H9 (cell line): ENCODE data around the gene CPEB2. TPM values are rescaled to one million over a fixed set of nuclear protein-coding genes. Genes with fewer than 3 reads are reported as not detected.

ENCODE experiments used
- DNase-seq: peaks from one replicate; pipeline ENCODE4 v3.0.0-alpha.2; 2017
- H2AFZ ChIP-seq: one replicate; pipeline ENCODE4 v1.6.1; 2013; ENCODE audit warnings: mild to moderate bottlenecking, low read length, control low read depth, moderate library complexity
- H2AK5ac ChIP-seq: 2 replicates; pipeline ENCODE4 v1.6.1; 2013; ENCODE audit warnings: low read length, control low read depth, mixed read lengths; ENCODE audit not compliant: insufficient read length
- H2BK120ac ChIP-seq: one replicate; pipeline ENCODE4 v1.6.1; 2013; ENCODE audit warnings: low read depth, mild to moderate bottlenecking, low read length, control low read depth, inconsistent platforms; ENCODE audit not compliant: poor library complexity, severe bottlenecking
- H2BK12ac ChIP-seq: 2 replicates; pipeline ENCODE4 v1.6.1; 2013; ENCODE audit warnings: low read length, control low read depth, mixed read lengths, low read depth; ENCODE audit not compliant: insufficient read length
- H2BK15ac ChIP-seq: 2 replicates; pipeline ENCODE4 v1.6.1; 2013; ENCODE audit warnings: low read depth, low read length, control low read depth
- H2BK20ac ChIP-seq: one replicate; pipeline ENCODE4 v1.6.1; 2013; ENCODE audit warnings: low read depth, mild to moderate bottlenecking, low read length, control low read depth, inconsistent platforms; ENCODE audit not compliant: poor library complexity, severe bottlenecking
- H2BK5ac ChIP-seq: 2 replicates; pipeline ENCODE4 v1.6.1; 2013; ENCODE audit warnings: low read length, control low read depth, mixed read lengths; ENCODE audit not compliant: insufficient read length
- H3K14ac ChIP-seq: 2 replicates; pipeline ENCODE4 v1.6.1; 2013; ENCODE audit warnings: low read length, control low read depth; ENCODE audit not compliant: insufficient read depth
- H3K18ac ChIP-seq: 2 replicates; pipeline ENCODE4 v1.6.1; 2013; ENCODE audit warnings: low read depth, mild to moderate bottlenecking, mixed read lengths, low read length, control low read depth; ENCODE audit not compliant: insufficient read length
- H3K23ac ChIP-seq: 2 replicates; pipeline ENCODE4 v1.6.1; 2013; ENCODE audit warnings: low read length, control low read depth, mixed read lengths, low read depth; ENCODE audit not compliant: insufficient read length
- H3K23me2 ChIP-seq: 2 replicates; pipeline ENCODE4 v1.6.1; 2013; ENCODE audit warnings: low read depth, mild to moderate bottlenecking, mixed read lengths, low read length, control low read depth; ENCODE audit not compliant: insufficient read length, poor library complexity, severe bottlenecking
- H3K27ac ChIP-seq: 2 replicates; pipeline ENCODE4 v1.5.1; 2013; ENCODE audit warnings: low read length, control low read depth, mixed read lengths, low read depth; ENCODE audit not compliant: insufficient read length
- H3K27me3 ChIP-seq: 2 replicates; pipeline ENCODE4 v1.6.1; 2013; ENCODE audit warnings: low read length, control low read depth, inconsistent platforms; ENCODE audit not compliant: insufficient read depth
- H3K4ac ChIP-seq: 2 replicates; pipeline ENCODE4 v1.6.1; 2013; ENCODE audit warnings: low read depth, mild to moderate bottlenecking, control low read depth, inconsistent platforms, low read length, moderate library complexity
- H3K4me1 ChIP-seq: 2 replicates; pipeline ENCODE4 v1.6.1; 2013; ENCODE audit warnings: low read length, control low read depth, inconsistent platforms; ENCODE audit not compliant: insufficient read depth
- H3K4me2 ChIP-seq: 2 replicates; pipeline ENCODE4 v1.6.1; 2013; ENCODE audit warnings: low read length, control low read depth, mixed read lengths; ENCODE audit not compliant: insufficient read length, insufficient read depth
- H3K56ac ChIP-seq: 2 replicates; pipeline ENCODE4 v1.6.1; 2013; ENCODE audit warnings: low read depth, mild to moderate bottlenecking, mixed read lengths, low read length, control low read depth; ENCODE audit not compliant: insufficient read length
- H3K79me1 ChIP-seq: 2 replicates; pipeline ENCODE4 v1.6.1; 2013; ENCODE audit warnings: low read depth, mild to moderate bottlenecking, moderate library complexity, low read length, control low read depth, inconsistent platforms; ENCODE audit not compliant: insufficient read depth, poor library complexity, severe bottlenecking
- H3K79me2 ChIP-seq: 2 replicates; pipeline ENCODE4 v1.6.1; 2013; ENCODE audit warnings: low read length, control low read depth, inconsistent platforms; ENCODE audit not compliant: insufficient read depth
- H3K9ac ChIP-seq: 2 replicates; pipeline ENCODE4 v1.6.1; 2013; ENCODE audit warnings: low read length, control low read depth, mixed read lengths; ENCODE audit not compliant: insufficient read length; ENCODE audit errors: extremely low read depth
- H3K9me3 ChIP-seq: one replicate; pipeline ENCODE4 v1.6.1; 2013; ENCODE audit warnings: low read depth, low read length, inconsistent platforms; ENCODE audit not compliant: control insufficient read depth
- H3T11ph ChIP-seq: one replicate; pipeline ENCODE4 v1.6.1; 2013; ENCODE audit warnings: mild to moderate bottlenecking, low read length, control low read depth, inconsistent platforms
- H4K20me1 ChIP-seq: one replicate; pipeline ENCODE4 v1.6.1; 2013; ENCODE audit not compliant: control insufficient read depth, insufficient read length, insufficient read depth
- H4K5ac ChIP-seq: 2 replicates; pipeline ENCODE4 v1.6.1; 2013; ENCODE audit warnings: low read depth, mild to moderate bottlenecking, mixed read lengths, low read length, control low read depth; ENCODE audit not compliant: insufficient read length
- H4K8ac ChIP-seq: replicated peaks from 2 replicates; pipeline ENCODE4 v1.6.1; 2013; ENCODE audit warnings: low read length, control low read depth, mixed read lengths, low read depth; ENCODE audit not compliant: insufficient read length
- H4K91ac ChIP-seq: 2 replicates; pipeline ENCODE4 v1.6.1; 2013; ENCODE audit warnings: low read depth, mild to moderate bottlenecking, moderate library complexity, mixed read lengths, low read length, control low read depth; ENCODE audit not compliant: insufficient read length
- H3K27ac Mint-ChIP-seq, 3 experiments: 2 replicates in 2 of 3; 3 replicates in 1 of 3; pipeline ENCODE4 v1.8.0; 2020 to 2021; ENCODE audit warnings: mixed read lengths in 3 of 3, mild to moderate bottlenecking in 1 of 3, moderate library complexity in 1 of 3
- H3K27me3 Mint-ChIP-seq: 2 replicates; pipeline ENCODE4 v1.8.0; 2021; ENCODE audit warnings: low read depth, mild to moderate bottlenecking, moderate library complexity, mixed read lengths
- H3K36me3 Mint-ChIP-seq, 3 experiments: 2 replicates in 2 of 3; 3 replicates in 1 of 3; pipeline ENCODE4 v1.8.0; 2020 to 2021; ENCODE audit warnings: low read depth in 3 of 3, mixed read lengths in 3 of 3; ENCODE audit not compliant: insufficient read depth in 1 of 3
- H3K4me1 Mint-ChIP-seq, 2 experiments: 2 replicates each; pipeline ENCODE4 v1.8.0; 2020; ENCODE audit warnings: mixed read lengths in 2 of 2
- H3K4me3 Mint-ChIP-seq, 2 experiments: 2 replicates in 1 of 2; 3 replicates in 1 of 2; pipeline ENCODE4 v1.8.0; 2020 to 2021; ENCODE audit warnings: mild to moderate bottlenecking in 2 of 2, mixed read lengths in 2 of 2, moderate library complexity in 1 of 2
- H3K9me3 Mint-ChIP-seq, 2 experiments: 2 replicates in 1 of 2; 3 replicates in 1 of 2; pipeline ENCODE4 v1.8.0; 2020; ENCODE audit warnings: mild to moderate bottlenecking in 2 of 2, mixed read lengths in 2 of 2, moderate library complexity in 1 of 2
- CTCF ChIP-seq: fragments of 200-600 bp; sonication (generic); conservative IDR thresholded peaks from 3 replicates; pipeline ENCODE4 v1.8.0; 2021; ENCODE audit warnings: antibody characterized with exemption, mild to moderate bottlenecking
- WGBS: extraction: QIAGEN DNeasy Blood & Tissue Kit; methylation state at CpG from one replicate; pipeline ENCODE4 v1.1.7; 2013; ENCODE audit warnings: missing lambda C conversion rate, low lambda C conversion rate, mixed read lengths; ENCODE audit not compliant: insufficient read length; ENCODE audit errors: extremely low coverage; 5-methylcytosine and 5-hydroxymethylcytosine counted together
- total RNA-seq: library from RNA; stranded (reverse); gene quantifications from 2 replicates; pipeline ENCODE4 v1.2.1, GENCODE V29; 2021

CPEB2 gene
- total RNA-seq, 1 experiment from 2014 or later = 1.8 TPM

DNA sequence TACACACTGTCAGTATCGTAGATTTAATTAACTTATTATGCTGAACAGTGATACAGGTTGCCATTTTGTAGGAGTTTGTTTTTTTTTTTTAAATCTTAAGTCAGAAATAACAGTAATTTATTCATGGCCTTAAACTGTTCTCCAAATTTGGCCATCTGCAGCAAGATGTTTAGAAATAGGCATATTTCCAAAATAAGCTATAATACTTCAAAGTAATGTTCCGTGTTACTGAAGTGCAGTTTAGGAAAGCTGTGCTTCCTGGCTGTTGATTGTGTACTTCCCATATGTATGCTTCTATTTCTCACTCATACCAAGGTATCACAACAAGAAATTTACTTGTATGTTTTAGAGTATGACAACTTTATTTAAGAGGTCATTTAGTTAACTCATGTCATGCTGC is 28.9 kb downstream of the CPEB2 start:
- DNase-seq = no peak
- H2BK20ac ChIP-seq = no peak overlapping the region
- no peaks in the 10 kb centered on the region for H3K9me3 ChIP-seq
- H2BK15ac ChIP-seq = no peak overlapping the region
- H3T11ph ChIP-seq = no peak overlapping the region
- no peak overlapping the region for H3K4ac ChIP-seq
- no peak overlapping the region for H3K27ac Mint-ChIP-seq
- no peak overlapping the region for H2AK5ac ChIP-seq
- H3K4me1 ChIP-seq = no peaks in the 10 kb centered on the region
- no peak overlapping the region for H3K4me2 ChIP-seq
- no peak overlapping the region for H3K27ac ChIP-seq
- no CpG with 5 or more reads among the region's 2 CpGs for WGBS
- no peak overlapping the region for H3K56ac ChIP-seq
- no peak overlapping the region for H4K91ac ChIP-seq
- no peaks in the 10 kb centered on the region for H3K27me3 ChIP-seq
- H3K23me2 ChIP-seq = no peaks in the 10 kb centered on the region
- H3K9me3 Mint-ChIP-seq = peaks cover 0 to 4% of the 10 kb centered on the region in 2 experiments; a peak in 2 of 5 replicates
- H4K20me1 ChIP-seq = no peaks in the 10 kb centered on the region
- H3K18ac ChIP-seq = no peak overlapping the region
- H3K4me1 Mint-ChIP-seq = peaks cover 0 to 7% of the 10 kb centered on the region in 2 experiments; a peak in 3 of 4 replicates
- H4K8ac ChIP-seq = no peak overlapping the region
- H3K79me1 ChIP-seq = no peaks in the 10 kb centered on the region
- H3K79me2 ChIP-seq = no peaks in the 10 kb centered on the region
- no peak overlapping the region for H4K5ac ChIP-seq
- H3K27me3 Mint-ChIP-seq = no peaks in the 10 kb centered on the region
- peaks cover 5 to 21% (median 18%) of the 10 kb centered on the region in 3 experiments; a peak in 5 of 7 replicates for H3K36me3 Mint-ChIP-seq
- no peak overlapping the region for H3K4me3 Mint-ChIP-seq
- no peak overlapping the region for H3K14ac ChIP-seq
- H2BK120ac ChIP-seq = no peak overlapping the region
- H3K9ac ChIP-seq = no peak overlapping the region
- H3K23ac ChIP-seq = no peak overlapping the region
- H2AFZ ChIP-seq = no peak overlapping the region
- H2BK12ac ChIP-seq = no peak overlapping the region
- TF ChIP-seq CTCF = no peak
- H2BK5ac ChIP-seq = no peak overlapping the region
